GM20000 (cell line): ENCODE measurements around the gene ARHGAP44.

Experiments
- DNase-seq: peaks from one replicate; pipeline ENCODE4 v3.0.0; 2012; ENCODE audit warnings: low spot score
- CTCF ChIP-seq: IDR thresholded peaks from 2 replicates; pipeline ENCODE4 v1.5.1; 2012; ENCODE audit warnings: mild to moderate bottlenecking, control low read depth; ENCODE audit errors: extremely low read depth, missing control alignments

The ARHGAP44 gene

GRCh38 chr17:12815642-12816141 lies 26.4 kb downstream of the ARHGAP44 start:
- TF ChIP-seq CTCF, result no peak
- DNase-seq, result peak; percentile 60

GRCh38 chr17:12821376-12821940 lies 32.2 kb downstream of the ARHGAP44 start:
- DNase-seq, result no peak
- TF ChIP-seq CTCF, result no peak

- DNase-seq, result no peak
- TF ChIP-seq CTCF, result no peak
Measured at GRCh38 chr17:12826431-12826830, 37.1 kb downstream of the ARHGAP44 start.

GRCh38 chr17:12830777-12831247 lies 41.5 kb downstream of the ARHGAP44 start:
- TF ChIP-seq CTCF, result no peak
- DNase-seq, result no peak

- no peak for TF ChIP-seq CTCF
- DNase-seq, result no peak
Measured at GRCh38 chr17:12831839-12832238, 42.5 kb downstream of the ARHGAP44 start.

GRCh38 chr17:12839042-12839441 lies 49.7 kb downstream of the ARHGAP44 start:
- DNase-seq, result no peak
- no peak for TF ChIP-seq CTCF

- no peak for TF ChIP-seq CTCF
- DNase-seq, result no peak
Measured at GRCh38 chr17:12842936-12843335, 53.6 kb downstream of the ARHGAP44 start.
